ENCODE data around the gene CYP26A1.

DNA sequence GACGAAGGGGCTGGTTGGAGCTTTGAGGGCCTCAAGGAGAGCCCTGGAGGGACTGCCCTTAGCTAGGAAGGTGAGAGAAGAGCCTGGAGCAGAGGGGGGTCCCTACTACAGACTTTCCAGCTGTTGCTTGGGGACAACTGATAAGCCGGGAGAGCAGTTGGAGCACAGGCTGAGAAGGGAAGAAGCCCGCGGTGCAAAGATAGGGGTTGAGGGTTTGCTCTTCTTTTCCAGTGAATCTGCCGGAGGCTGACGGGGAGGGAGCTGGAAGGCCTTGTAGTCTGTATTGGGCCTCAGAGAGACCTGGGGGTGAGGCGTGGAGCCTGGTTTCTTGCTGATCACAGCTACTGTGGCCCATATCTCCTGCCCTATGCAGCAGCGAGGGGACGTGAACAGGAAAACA, 23.7 kb downstream of the CYP26A1 start:
- TF ChIP-seq, protein P1, sequence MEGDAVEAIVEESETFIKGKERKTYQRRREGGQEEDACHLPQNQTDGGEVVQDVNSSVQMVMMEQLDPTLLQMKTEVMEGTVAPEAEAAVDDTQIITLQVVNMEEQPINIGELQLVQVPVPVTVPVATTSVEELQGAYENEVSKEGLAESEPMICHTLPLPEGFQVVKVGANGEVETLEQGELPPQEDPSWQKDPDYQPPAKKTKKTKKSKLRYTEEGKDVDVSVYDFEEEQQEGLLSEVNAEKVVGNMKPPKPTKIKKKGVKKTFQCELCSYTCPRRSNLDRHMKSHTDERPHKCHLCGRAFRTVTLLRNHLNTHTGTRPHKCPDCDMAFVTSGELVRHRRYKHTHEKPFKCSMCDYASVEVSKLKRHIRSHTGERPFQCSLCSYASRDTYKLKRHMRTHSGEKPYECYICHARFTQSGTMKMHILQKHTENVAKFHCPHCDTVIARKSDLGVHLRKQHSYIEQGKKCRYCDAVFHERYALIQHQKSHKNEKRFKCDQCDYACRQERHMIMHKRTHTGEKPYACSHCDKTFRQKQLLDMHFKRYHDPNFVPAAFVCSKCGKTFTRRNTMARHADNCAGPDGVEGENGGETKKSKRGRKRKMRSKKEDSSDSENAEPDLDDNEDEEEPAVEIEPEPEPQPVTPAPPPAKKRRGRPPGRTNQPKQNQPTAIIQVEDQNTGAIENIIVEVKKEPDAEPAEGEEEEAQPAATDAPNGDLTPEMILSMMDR (conservative IDR thresholded peaks at IDR 0.05): no peak
- no peak for TF ChIP-seq EZH2 (IDR thresholded peaks at IDR 0.05; ENCODE audit: low read depth)
